Lower leg skin (tissue), 4 donors: ENCODE results near the gene D2HGDH. TPM values are rescaled to one million over a fixed set of nuclear protein-coding genes. Genes with fewer than 3 reads are reported as not detected.
"Not testable (repeated sequence)": the region's sequence is repeated elsewhere in the genome, so short reads cannot be mapped to it uniquely, and the experiment has no call there.

Experiments
- DNase-seq, 2 donors: peaks; one replicate each; pipeline ENCODE4 v3.0.0-alpha.2; 2019; ENCODE audit warnings: low spot score in 2 of 2
- H3K4me3 ChIP-seq: fragments of 200-600 bp; sonication (generic); 2 replicates; pipeline ENCODE4 v1.5.1; 2017; ENCODE audit warnings: mild to moderate bottlenecking, low read depth; ENCODE audit not compliant: poor library complexity, severe bottlenecking
- CTCF ChIP-seq, 3 donors: fragments of 450-650 bp; IDR thresholded peaks; one replicate each; pipeline ENCODE4 v1.5.1; 2016; ENCODE audit warnings: antibody characterized with exemption in 3 of 3, mild to moderate bottlenecking in 3 of 3, moderate library complexity in 2 of 3
- POLR2A ChIP-seq, 2 donors: fragments of 450-650 bp; IDR thresholded peaks; one replicate each; pipeline ENCODE4 v1.6.1; 2016 to 2017; ENCODE audit warnings: antibody characterized with exemption in 2 of 2, mild to moderate bottlenecking in 1 of 2, moderate library complexity in 1 of 2
- WGBS, 2 donors: methylation state at CpG; one replicate each; pipeline ENCODE4 v1.1.5; 2018; 5-methylcytosine and 5-hydroxymethylcytosine counted together
- intact Hi-C: fragments of 100-400 bp; cut with DNase I; formaldehyde crosslinking; loops from one replicate; pipeline ENCODE4 v1.15.0; 2023; ENCODE audit warnings: low total_unique reads
- total RNA-seq, 4 donors: library from RNA; depleted of rRNA; stranded (reverse); fragments of >200 nt; gene quantifications; one replicate each; pipeline ENCODE4 v1.1.0, GENCODE V29; 2016

The D2HGDH gene
- total RNA-seq, 4 donors from 2014 or later, result 34.8 to 65.1 (median 48.2) TPM

- H3K4me3 ChIP-seq, result no peak overlapping the region
- TF ChIP-seq POLR2A (IDR thresholded peaks at IDR 0.05), result no peak
- TF ChIP-seq CTCF (IDR thresholded peaks at IDR 0.05), result no peak
- intact Hi-C loops, result no loop called here
- no peak for DNase-seq
- 52% methylated on average over 11 to 22 of the region's 33 CpGs for WGBS, 2 donors
These were observed 82.1 kb downstream of the D2HGDH start for GRCh38 chr2:241816431-241817121.

GRCh38 chr2:241817126-241817820 is 82.8 kb downstream of the D2HGDH start:
- TF ChIP-seq CTCF (IDR thresholded peaks at IDR 0.05) (no peak), POLR2A (IDR thresholded peaks at IDR 0.05) (no peak)
- DNase-seq, result peak in 1 of 2 donors; percentile 86
- 28 to 36% methylated on average over 16 of the region's 16 CpGs for WGBS, 2 donors

GRCh38 chr2:241817821-241818215 is 83.4 kb downstream of the D2HGDH start:
- DNase-seq, H3K4me3 ChIP-seq, intact Hi-C loops: not testable (repeated sequence)
- WGBS, 2 donors, result 84 to 86% methylated on average over 10 of the region's 10 CpGs

More at GRCh38 chr2:241817126-241817820, 82.8 kb downstream of the D2HGDH start:
- H3K4me3 ChIP-seq, result no peak overlapping the region
- intact Hi-C loops, result no loop called here

Other genes with a start within 250 kb of the D2HGDH start
- gene STK25, start 226.0 kb upstream of the D2HGDH start, total RNA-seq, result 100 to 1,000 TPM; 137 to 315 (median 188) TPM
- gene BOK, start 175.9 kb upstream of the D2HGDH start, total RNA-seq, result 10 to 100 TPM; 44.2 to 59.9 (median 54.7) TPM
- gene THAP4, start 97.5 kb upstream of the D2HGDH start, total RNA-seq, result 10 to 100 TPM; 52.4 to 60.7 (median 58.3) TPM
- 10 to 100 TPM; 48.4 to 86.2 (median 63.3) TPM for gene ATG4B, start 96.9 kb upstream of the D2HGDH start, total RNA-seq
- 10 to 100 TPM in 3 of 4 donors, 1 to 10 TPM in 1; 6.6 to 16.2 (median 12.0) TPM for gene DTYMK, start 47.8 kb upstream of the D2HGDH start, total RNA-seq
- gene ING5, start 32.6 kb upstream of the D2HGDH start, total RNA-seq, result 10 to 100 TPM; 31.6 to 73.9 (median 35.7) TPM
- 1 to 10 TPM in 1 of 4 donors, under 1 TPM in 3; 0.34 to 4.7 (median 0.54) TPM for gene GAL3ST2, start 42.2 kb downstream of the D2HGDH start, total RNA-seq
- under 1 TPM in 1 of 4 donors, not detected in 3; 0.15 TPM for gene NEU4, start 74.6 kb downstream of the D2HGDH start, total RNA-seq
- 1 to 10 TPM in 1 of 4 donors, under 1 TPM in 2, not detected in 1; 0.42 to 1.3 (median 0.86) TPM for gene PDCD1, start 124.3 kb downstream of the D2HGDH start, total RNA-seq
- under 1 TPM in 2 of 4 donors, not detected in 2; 0.10 to 0.23 TPM for gene RTP5, start 135.1 kb downstream of the D2HGDH start, total RNA-seq